Endothelial cell of umbilical vein (primary cell): Measurements from ENCODE around the gene TTLL5.

Experiments used
- CTCF ChIP-seq, 2 donors: IDR thresholded peaks; 1 replicate in 1 of 2; 2 replicates in 1 of 2; pipeline ENCODE4 v1.5.1; 2011; ENCODE audit warnings: low read length in 2 of 2, mild to moderate bottlenecking in 2 of 2, moderate library complexity in 2 of 2, control low read depth in 1 of 2, inconsistent platforms in 1 of 2, low read depth in 1 of 2; ENCODE audit not compliant: insufficient read depth in 1 of 2; ENCODE audit errors: extremely low read depth in 1 of 2
- EZH2 ChIP-seq: IDR thresholded peaks from 2 replicates; pipeline ENCODE4 v1.6.1; 2012; ENCODE audit warnings: borderline replicate concordance, low read depth, mild to moderate bottlenecking, moderate library complexity, low read length, inconsistent platforms; ENCODE audit not compliant: severe bottlenecking
- GATA2 ChIP-seq: IDR thresholded peaks from 2 replicates; pipeline ENCODE4 v1.7.0; 2011; ENCODE audit warnings: low read depth, mild to moderate bottlenecking, moderate library complexity, mixed read lengths, low read length; ENCODE audit not compliant: insufficient read length, insufficient read depth
- JUN ChIP-seq: IDR thresholded peaks from 2 replicates; pipeline ENCODE4 v1.6.1; 2011; ENCODE audit warnings: borderline replicate concordance, low read depth; ENCODE audit not compliant: insufficient read length, insufficient read depth
- POLR2A ChIP-seq: IDR thresholded peaks from 2 replicates; pipeline ENCODE4 v1.6.1; 2012; ENCODE audit warnings: low read depth, mild to moderate bottlenecking, control low read depth, low read length
- POLR2AphosphoS5 ChIP-seq: IDR thresholded peaks from 2 replicates; pipeline ENCODE4 v1.6.1; 2012; ENCODE audit warnings: low read depth, mild to moderate bottlenecking, control low read depth, low read length, moderate library complexity; ENCODE audit not compliant: insufficient read depth

- TF ChIP-seq EZH2 = no peak
- no peak for TF ChIP-seq POLR2A
- no peak for TF ChIP-seq CTCF (IDR thresholded peaks at IDR 0.05; ENCODE audit: extremely low read depth in 1 of 2, insufficient read depth in 1 of 2, low read depth in 1 of 2, low read length in 2 of 2)
- no peak for TF ChIP-seq JUN
- no peak for TF ChIP-seq GATA2
- no peak for TF ChIP-seq POLR2AphosphoS5
These were observed 162.3 kb downstream of the TTLL5 start for GRCh38 chr14:75823334-75823733.
